ENCODE measurements around the gene ZFP90.

ZFP90 gene

GRCh38 chr16:68577352-68577853 lies 38.3 kb downstream of the ZFP90 start:
- no peak for DNase-seq (ENCODE audit: low read depth in 2 of 2)

DNA sequence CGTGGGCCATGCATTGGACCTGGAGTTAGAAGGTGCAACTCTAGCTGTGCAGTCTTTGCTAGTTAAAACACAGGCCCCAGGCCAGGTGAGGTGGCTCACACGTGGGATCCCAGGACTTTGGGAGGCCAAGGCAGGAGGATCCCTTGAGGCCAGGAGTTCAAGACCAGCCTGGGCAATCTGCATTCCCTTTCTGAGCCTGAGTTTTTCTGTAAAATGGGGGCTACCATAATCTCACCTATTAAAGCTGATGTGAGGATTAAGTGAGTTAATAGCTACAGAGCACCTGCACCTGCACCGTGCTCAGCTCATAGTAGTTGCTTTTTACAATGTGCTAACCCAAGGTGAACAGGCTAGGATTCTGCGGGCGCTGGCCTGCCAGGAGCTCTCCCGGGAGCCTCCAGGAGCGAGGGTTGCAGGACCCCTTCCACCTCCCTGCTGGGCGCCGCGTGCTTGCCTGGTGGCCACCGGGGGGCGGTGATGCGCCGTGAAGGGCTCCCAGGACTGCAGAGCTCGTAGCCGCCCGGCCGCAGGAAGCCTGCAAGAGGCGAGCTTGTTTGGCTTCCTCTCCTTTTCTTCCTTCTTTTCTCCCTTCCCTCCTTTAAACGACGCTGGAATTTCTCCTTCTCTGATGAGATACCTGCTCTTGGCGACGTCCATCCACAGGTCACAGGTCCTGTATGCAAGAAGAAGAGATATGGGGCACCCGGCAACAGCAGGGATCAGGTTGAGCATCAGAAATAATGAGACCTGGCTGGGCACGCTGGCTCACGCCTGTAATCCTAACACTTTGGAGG lies 51.3 kb downstream of the ZFP90 start:
- peak; percentile 49 to 56 for DNase-seq (ENCODE audit: low read depth in 2 of 2)

GRCh38 chr16:68592466-68593337 lies 53.6 kb downstream of the ZFP90 start:
- DNase-seq (ENCODE audit: low read depth in 2 of 2), result no peak

DNA sequence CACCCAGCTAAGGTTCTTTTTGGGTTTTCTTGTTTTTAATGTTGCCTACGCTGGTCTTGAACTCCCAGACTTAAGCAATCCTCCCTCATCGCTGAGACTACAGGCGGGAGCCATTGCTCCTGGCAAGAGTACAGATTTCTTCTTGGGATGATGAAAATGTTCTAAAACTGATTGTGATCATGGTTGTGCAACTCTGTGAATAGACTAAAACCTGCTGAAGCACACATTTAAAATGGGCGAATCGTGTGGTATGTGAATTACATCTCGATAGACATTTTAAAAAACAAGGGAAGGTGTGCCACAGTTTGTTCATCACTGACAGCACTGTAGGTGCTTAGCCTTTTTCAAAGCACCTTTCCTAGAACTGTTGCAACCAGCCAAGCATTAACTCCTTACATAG lies 57.2 kb downstream of the ZFP90 start:
- no peak for DNase-seq (ENCODE audit: low read depth in 2 of 2)

DNA sequence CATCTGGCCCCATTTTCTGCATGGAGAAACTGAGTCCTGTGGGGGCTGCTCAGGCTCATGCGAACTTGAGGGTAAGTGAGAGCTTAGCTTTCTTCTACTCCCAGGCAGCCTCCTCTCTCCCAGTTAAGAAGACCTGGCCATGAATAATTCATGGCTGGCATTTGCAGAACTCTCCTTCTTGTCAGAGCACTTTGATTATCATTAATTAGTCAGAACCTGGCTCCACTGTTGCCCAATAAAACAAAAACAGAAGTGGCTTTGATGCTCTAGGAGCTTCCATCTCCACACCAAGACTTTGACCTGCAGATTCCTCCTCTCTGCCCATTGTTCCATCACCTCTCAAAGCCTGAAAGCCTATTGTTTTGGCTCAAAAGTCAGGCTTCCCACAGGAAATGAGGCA lies 60.5 kb downstream of the ZFP90 start:
- DNase-seq (ENCODE audit: low read depth in 2 of 2), result no peak

- DNase-seq (ENCODE audit: low read depth in 2 of 2), result no peak
Observed at GRCh38 chr16:68605746-68606145, 66.7 kb downstream of the ZFP90 start.

GRCh38 chr16:68607443-68607842 lies 68.4 kb downstream of the ZFP90 start:
- no peak for DNase-seq (ENCODE audit: low read depth in 2 of 2)

DNA sequence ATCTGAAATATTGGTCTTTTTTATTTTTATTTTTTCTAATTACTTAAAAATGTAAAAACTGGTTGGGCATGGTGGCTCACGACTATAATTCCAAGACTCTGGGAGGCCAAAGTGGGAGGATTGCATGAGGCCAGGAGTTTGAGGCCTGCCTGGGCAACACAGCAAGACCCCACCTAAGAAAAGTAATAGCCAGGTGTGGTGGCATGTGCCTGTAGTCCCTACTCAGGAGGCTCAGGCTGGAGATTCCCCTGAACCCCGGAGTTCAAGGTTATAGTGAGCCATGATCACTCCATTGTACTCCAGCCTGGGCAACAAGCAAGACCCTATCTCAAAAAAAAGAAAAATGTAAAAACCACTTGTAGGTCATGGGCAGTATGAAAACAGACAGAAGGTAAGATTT lies 69.2 kb downstream of the ZFP90 start:
- no peak for DNase-seq (ENCODE audit: low read depth in 2 of 2)

- DNase-seq (ENCODE audit: low read depth in 2 of 2), result no peak
Observed at GRCh38 chr16:68612996-68613395, 73.9 kb downstream of the ZFP90 start.

- no peak for DNase-seq (ENCODE audit: low read depth in 2 of 2)
Observed at GRCh38 chr16:68617734-68618133, 78.6 kb downstream of the ZFP90 start.
